GM18951 (cell line): ENCODE measurements around the gene AZGP1.

Experiments
- POLR2A ChIP-seq: IDR thresholded peaks from 4 replicates; pipeline ENCODE4 v1.6.1; 2011; ENCODE audit warnings: mild to moderate bottlenecking; ENCODE audit not compliant: insufficient read length, insufficient read depth; ENCODE audit errors: extremely low read depth
- in situ Hi-C: fragments of 300-500 bp; cut with MboI; formaldehyde crosslinking; loops from one replicate; pipeline ENCODE4 v1.12.0; 2022; ENCODE audit warnings: low sequenced_read_pairs, mixed read lengths, inconsistent platforms; ENCODE audit not compliant: unreplicated experiment

The AZGP1 gene

GRCh38 chr7:99920149-99920548 lies 55.7 kb downstream of the AZGP1 start:
- no peak for TF ChIP-seq POLR2A

GRCh38 chr7:99919814-99920112 lies 56.1 kb downstream of the AZGP1 start:
- in situ Hi-C loops: no loop called here
- TF ChIP-seq POLR2A: no peak

More at GRCh38 chr7:99920149-99920548, 55.7 kb downstream of the AZGP1 start:
- in situ Hi-C loops: no loop called here

GRCh38 chr7:99918959-99919813 lies 56.6 kb downstream of the AZGP1 start, which contains the start of gene TRIM4:
TSS of gene TRIM4 (minus strand) at chr7:99919530. CDS start at chr7:99919401, 129 bp downstream.
- peak; percentile 88 for TF ChIP-seq POLR2A

More at GRCh38 chr7:99918959-99919813, 56.6 kb downstream of the AZGP1 start, which contains the start of gene TRIM4:
- in situ Hi-C loops: no loop called here
